ACHN (cell line): Measurements from ENCODE around the gene NGEF.

Source experiments
- DNase-seq: peaks from one replicate; pipeline ENCODE4 v3.0.0-alpha.2; 2015
- in situ Hi-C: cut with HindIII; loops from 2 replicates; pipeline ENCODE4 v1.10.0; 2017; ENCODE audit warnings: low sequenced_read_pairs, low pct_ligation_motif_present, low pct_unique_long_range_greater_than_20kb

Gene NGEF

DNA sequence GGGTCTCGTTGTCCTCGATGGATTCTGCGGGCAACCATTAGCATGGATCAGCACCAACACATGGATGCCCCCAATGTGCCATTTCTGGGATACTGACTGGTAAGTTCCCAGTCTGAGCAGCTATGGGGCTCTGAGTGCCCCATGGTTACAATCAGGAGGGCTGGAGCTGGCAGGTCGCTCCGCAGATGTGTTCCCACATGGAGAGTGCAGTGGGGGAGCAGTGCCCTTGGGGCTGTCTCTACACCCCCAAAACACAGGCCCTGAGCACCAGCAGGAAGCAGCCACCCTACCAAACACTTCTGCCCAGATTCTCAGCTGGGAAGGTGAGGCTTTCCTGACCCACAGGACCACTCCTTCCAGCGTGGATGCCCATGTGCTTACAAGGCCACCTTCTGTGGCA lies 8.0 kb downstream of the NGEF start:
- no peak for DNase-seq
- in situ Hi-C loops: no loop called here

DNA sequence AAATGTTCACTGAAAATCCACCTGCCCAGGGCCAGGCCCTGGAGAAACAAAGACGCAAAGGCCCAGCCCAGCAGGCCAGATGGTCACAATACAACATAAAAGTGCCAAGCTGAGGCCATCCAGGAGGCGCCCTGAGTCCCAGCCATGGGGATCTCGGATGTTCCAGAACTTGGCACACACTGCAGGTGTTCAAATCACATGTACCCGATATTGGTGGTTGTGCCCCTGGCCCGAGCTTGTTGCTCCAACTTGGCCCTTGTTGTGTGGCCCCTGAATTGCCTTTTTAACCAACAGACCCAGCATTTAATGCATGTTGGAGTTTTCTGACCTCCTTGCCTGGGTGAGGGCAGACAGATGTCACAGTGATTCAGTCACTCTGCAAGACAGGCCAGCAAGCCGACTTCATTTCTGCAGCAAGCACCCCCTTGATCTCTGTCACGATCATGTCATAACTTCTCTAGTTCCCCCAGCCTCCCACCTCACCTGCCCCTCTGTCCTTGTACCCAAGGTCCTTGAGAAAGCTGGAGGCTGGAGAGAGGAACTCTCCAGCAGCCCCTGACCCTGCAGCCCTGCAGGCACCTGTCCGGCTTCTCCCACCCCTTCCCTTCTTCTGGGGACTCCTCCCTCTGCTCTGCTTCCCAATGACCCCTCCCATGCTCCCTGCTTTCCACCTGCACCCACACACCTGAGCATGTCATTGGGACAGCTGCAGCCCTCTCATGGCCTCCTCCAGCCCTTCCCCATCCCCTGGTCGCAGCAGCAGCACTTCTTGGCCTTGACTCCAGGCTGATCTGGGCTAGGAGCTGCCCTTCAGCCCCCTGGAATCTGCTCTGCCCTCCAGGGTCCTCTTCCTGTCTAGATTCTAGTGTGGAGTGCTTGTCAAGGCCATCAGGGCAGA lies 9.1 kb downstream of the NGEF start:
- no peak for DNase-seq
- in situ Hi-C loops: no loop called here

DNA sequence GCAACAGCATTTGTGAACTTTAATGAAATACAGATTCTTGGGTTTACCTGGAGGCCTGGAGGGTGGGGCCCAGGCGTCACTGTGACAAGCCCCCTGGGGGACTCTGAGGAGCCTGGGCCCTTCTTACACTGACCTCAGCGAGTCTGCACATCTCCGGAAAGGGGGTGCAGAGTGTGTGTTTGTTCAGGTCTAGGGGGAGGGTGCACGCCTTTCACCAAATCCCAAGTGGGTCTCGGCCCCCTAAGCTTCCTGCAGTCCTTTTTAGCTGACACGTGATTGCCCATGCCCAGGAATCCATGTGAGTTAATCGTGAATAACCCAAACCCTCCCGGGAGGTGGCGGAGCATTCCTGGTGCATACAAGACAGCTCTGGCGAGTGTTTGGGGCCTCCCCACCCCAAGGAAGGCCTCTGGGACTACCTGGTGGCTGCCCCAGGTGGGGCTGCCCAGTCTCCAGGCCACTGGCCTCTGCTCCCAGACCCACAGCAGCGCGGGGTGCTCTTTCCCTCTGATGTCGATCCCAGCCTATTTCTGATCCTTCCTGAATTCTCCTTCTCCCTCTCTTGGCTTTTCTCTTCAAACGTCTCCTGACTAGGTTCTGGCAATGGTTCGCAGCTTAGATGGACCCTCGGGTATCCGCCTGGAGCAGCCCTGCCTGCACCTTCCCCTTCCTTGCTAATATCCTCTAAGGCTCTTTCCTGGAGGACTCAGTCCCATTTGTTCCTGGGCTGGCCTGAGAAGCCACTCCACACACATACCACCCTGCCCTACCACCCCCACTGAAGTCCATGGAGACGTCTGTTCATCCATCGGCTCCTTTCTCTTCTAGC lies 10.0 kb downstream of the NGEF start:
- in situ Hi-C loops: no loop called here
- DNase-seq: no peak

DNA sequence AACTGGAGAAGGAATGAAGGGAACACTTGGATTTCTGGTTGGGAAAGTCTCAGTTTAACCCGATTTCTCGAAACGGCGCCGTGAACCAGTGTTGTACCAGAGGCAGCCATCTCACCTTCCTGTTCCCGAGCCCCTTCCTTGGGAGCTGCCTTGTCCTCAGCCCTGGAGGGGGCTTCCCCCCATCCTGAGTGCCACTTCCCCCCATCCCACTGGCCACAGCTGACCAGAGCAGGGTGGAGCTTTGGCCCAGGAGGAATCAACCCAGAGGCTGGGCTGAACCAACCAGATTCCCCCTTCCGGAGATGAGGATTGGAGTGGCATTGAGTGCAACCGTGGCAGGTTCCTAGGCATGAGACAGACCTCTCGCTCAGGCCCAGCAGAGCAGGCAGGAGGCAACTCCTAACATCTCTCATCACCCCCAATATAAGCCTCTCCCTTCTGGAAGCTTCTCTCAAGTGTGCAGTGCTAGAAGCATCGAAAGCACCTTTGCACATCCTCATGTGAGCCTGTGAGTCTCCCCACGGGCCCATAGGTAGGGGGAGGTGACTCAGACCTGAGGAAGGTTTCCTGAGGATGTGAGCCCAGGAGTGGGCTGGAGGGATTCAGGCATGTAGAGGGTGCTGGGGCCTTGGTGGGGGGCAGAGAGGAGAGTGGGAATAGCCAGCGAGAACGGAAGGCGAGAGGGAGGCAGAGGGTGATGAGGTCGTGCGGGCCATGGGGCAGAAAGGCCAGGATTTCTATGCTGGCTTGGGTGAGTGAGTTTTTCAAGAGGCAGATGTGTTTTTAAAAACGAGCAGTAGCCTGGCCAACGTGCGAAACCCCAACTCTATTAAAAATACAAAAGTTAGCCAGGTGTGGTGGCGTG lies 11.9 kb downstream of the NGEF start:
- DNase-seq: no peak
- in situ Hi-C loops: no loop called here

DNA sequence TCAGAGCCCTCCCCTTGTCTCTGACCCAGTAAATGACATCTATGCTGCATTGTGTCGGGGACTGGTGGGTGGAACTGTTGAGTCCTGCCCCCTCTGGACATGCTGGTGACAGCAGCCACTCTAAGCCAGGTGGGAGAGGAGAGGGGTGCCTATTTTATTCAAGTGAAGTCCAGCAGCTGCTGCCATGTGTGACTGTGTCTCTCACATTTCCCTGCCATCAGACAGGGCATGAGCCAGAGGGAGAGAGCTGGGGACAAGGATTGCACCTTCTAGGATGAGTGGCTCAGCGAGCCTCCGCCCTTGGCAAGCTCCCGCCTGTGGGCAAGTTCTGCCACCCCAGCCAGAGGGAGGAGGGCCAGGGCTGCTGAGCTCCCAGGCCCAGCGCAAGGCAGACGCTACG lies 13.7 kb downstream of the NGEF start:
- no peak for DNase-seq
- in situ Hi-C loops: no loop called here

DNA sequence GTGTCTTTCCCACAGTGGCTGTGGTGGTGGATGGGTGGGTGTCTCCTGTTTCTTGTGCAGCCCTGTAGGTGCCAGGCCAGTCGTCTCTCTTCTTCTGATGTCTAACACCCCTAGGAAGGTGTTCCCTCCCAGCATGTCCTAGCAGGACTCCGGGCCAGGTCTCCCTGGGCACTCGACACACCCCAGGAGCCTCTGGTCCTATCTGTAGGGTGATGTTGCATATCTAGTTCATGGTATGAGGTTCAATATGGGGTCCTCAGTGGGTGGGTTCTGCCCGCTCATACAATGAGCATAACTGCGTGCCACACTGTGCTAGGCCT lies 14.4 kb downstream of the NGEF start:
- in situ Hi-C loops: no loop called here

DNA sequence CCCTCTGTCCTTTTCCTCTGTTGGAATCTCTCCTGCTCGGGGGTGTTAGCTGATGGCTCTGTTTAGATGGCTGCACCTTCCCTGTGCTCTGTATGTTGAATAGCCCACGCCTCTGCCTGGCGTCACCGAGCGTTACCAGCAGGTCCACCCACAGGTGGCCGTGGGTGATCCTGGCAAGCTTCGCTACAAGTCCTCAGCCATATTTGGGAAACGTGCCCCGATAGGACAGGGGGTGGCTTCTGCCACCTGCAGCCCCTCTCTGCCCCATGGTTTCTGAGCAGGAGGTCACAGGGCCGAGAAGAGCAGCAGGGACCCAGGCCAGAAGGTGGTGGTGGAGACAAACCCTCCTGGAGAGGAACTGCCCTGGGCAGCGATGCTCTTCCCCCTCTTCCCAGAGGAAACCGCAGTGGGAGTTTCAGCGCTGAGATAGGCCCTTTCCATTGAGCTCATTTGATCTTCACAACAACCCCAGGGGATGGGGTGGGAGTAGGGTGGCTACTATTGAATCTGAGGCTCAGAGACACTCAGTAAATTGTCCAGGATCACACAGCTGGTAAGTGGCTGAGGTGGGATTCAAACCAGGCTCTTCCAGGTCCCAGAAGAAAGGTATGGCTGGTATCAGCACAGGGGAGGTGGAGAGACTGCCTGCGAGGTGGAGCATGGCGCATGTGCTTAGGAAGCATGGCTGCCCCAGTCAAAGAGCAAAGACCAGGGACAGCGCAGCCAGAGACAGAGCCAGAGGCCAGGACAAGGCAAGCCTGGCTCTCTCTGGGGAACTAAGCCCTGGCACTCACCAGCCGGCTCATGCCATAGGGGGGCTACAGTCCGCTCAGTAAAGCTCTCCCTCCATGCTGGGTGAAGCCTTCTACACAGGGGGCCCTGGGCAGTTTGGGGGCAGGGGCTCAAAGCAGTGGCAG lies 15.0 kb downstream of the NGEF start:
- no peak for DNase-seq
- in situ Hi-C loops: no loop called here

More for the DNA sequence above, 14.4 kb downstream of the NGEF start:
- DNase-seq: no peak

DNA sequence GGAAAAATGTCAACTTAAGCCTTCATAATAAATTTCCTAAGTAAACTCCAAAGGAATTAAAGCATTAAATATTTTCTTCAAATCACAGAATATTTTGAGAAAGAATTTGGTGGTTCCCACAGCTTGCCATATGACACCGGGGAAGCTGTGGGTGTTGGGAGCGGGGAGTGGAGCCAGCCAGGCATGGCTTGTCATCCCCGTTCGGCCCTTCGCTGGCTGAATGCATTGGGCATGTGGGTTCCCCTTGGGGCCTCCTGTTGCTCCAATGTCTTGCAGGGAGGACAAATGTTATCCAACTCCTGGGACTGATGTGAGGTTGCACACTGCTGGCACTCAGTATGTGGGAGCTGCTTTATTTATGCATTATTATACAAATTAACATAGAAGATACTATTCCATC lies 18.6 kb downstream of the NGEF start:
- DNase-seq: no peak
- in situ Hi-C loops: no loop called here

DNA sequence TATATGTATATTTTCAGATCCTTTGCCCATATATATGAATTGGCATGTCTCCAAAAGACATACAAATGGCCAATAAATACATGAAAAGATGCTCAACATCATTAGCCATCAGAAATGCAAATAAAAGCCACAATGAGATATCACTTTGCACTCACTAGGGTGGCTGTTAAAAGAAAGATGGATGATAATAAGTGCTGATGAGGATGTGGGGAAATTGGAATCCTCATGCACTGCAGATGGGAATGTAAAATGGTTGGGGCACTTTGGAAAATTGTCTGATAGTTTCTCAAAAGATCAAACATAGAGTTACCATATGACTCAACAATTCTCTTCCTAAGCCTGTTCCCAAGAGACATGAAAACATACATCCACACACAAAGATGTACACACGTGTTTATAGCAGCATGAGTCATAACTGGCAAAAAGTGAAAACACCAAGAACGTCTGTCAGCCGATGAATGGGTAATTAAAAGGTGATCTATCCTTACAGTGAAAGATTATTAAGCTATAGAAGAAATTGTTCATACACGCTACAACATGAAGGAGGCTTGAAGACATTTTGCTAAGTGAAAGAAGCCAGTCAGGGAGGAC lies 19.7 kb downstream of the NGEF start:
- in situ Hi-C loops: no loop called here
- no peak for DNase-seq

DNA sequence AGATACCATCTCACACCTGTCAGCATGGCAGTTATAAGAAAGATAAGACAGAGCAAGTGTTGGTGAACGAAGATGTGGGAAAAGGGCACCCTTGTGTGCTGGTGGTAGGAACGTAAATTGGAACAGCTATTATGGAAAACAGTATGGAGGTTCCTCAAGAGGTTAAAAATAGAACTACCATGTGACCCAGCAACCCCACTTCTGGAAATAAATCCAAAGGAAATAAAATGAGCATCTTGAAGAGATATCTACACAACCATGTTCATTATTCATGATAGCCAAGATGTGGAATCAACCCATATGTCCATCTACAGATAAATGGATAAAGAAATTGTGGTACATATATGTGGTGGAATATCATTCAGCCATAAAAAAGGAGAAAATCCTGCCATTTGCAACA lies 26.9 kb downstream of the NGEF start:
- in situ Hi-C loops: no loop called here
- DNase-seq: no peak

DNA sequence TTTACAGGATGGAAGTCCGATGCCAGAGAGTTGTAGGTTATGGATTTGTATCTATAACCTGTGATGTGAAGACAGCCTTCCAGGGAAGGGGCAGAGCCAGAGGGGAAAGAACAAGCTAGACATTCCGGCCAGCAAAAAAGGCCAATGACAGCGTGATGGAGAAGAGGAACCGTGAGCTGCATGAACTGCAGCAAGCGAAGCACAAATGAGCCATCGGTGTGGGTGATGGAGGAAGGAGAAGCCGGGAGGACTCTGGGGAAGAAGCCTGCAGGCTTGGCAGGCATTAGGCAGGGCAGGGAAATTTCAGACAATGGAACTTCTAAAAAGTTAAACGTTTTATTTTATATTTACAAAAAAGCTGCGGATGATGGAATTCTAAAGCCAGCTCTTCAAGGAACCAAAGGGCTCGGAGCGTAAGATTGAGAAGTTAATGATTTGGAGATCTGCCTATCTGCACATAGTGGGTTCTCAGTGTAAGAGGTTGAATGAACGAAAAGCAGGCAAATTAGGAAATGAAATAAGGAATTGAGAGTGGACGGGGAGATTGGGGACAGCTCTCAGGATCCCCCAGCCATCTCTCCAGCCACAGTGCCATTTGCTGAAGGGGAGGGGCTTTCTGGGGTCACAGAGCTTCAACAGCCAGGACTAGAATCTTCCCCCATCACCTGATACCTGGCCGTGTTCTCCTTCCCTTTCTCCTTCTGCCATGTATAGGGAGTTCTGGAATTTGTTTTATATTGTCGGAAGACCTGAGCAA lies 28.4 kb downstream of the NGEF start:
- in situ Hi-C loops: no loop called here

DNA sequence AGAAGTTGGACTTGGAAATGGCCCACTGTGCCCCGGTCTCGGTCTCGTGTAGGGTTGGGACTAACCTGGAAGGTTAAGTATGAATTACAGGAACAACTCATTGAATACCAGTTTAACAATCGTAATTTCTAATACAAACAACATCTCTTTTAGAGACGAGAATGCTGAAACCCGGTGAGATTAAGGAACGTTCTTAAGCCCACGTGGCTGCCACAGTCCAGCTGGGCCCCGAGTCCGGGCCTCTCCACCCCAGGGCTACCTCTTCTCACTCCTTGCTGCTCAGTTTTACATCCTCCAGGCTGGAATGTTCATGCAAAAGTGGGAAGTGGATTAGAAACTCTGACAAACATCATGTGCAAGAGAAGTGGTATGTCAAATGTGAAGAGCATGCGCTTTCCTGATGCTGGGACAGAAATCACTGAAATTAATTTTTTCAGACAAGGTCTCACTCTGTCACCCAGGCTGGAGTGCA lies 29.4 kb downstream of the NGEF start:
- in situ Hi-C loops: no loop called here
- no peak for DNase-seq

More for the DNA sequence above, 28.4 kb downstream of the NGEF start:
- DNase-seq: no peak

DNA sequence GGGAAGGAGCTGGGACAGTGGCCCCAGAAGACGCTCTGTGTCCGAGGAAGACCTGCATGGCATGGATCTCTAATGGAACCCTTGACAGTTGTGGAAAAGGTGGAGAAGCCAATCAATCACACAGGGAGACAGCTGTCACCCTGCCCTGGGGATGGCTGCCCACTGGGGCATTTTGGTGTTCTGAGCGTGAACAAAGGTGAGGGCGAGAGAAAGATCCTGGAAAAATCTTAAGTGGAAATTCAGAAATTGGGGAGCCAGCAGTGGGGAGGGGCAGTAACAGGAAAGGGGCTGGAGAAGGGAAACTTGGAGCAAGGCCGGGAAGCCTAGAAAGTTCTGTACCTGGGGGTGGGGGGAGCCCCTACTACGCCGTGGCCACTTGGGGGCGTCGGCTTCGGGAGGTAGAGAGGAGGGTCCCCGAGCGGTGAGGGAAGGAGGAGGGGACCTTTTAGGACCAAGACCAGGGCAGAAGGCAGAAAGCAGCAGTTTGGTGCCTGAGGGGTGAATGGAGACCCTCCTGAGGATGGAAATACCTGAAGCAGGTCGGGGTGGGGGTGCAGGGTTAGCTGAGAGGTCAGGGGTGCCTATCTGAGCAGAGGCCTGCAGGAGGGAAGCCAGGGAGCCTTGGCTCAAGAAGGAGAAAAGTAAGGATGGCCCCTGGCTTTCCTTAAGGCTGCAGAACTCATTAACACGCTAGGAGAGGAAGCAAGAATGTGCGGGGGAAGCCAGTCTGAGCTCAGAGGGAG lies 30.0 kb downstream of the NGEF start:
- in situ Hi-C loops: no loop called here
- no peak for DNase-seq

DNA sequence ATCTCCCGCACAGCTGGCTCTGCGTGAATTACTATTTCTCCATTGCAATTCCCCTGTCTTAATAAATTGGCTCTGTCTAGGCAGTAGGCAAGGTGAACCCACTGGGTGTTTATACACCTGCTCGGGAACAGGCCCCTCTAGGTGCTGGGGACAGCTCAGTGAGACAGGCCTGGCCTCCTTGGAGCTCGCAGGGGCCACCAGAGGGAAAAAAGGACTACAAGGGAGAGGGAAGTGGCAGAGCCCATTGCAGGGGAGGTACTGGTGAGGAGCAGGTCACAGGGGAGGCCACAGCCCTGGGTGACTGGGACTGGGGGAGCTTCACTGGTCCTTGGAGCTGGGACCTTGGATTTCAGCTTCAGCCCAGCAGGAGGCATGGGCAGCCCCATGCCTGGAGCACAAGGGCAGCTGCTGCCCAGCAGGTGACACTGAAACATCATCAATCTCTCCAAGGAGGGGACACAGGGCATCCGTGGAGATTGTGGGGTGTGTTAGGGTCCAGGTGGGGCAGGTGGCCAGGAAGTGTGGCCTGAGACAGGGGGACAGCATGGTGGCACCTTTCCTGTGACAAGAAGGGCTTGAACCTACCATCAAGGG lies 31.2 kb downstream of the NGEF start:
- DNase-seq: no peak
- in situ Hi-C loops: no loop called here

DNA sequence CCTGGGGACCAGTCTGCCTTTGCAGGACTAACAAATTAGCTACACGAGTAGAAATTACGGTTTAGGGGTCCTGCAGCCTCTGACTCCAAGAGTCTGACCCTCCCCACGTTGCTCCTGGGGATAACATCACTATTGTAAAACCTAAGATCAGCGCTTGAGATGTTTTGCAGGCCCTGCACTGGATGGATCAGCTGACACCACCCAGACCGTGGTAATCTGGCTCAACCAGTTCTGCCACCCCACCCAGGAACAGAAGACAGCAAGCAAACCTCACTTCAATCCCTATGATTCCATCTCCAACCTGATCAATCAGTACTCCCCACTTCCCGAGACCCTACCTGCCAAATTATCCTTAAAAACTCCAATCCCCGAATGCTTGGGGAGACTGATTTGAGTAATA lies 31.7 kb downstream of the NGEF start:
- in situ Hi-C loops: no loop called here
- no peak for DNase-seq

DNA sequence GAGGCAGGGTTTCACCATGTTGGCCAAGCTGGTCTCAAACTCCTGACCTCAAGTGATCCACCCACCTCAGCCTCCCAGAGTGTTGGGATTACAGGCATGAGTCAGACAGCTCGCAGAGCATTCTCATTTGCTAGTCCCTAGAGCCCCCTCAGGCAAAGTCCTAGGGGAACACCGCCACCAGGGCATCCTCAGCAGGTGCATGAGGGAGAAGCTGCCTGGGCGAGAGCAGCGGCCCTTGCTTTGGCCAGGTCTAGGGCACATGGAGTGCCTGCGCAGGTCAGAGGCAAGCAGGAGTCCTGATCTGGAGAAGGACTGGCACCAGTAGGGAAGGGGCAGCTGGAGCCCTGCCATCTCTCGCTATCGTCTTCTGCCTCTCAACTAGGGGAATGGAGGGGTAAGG lies 32.4 kb downstream of the NGEF start:
- DNase-seq: no peak
- in situ Hi-C loops: no loop called here
